ENCODE results near the gene KCNQ5. TPM values are rescaled to one million over a fixed set of nuclear protein-coding genes. Genes with fewer than 3 reads are reported as not detected.

Gene KCNQ5
- total and polyA plus RNA-seq, 2 of the 8 experiments (the other 6 are each of a cell fraction or from before 2014, with no cell fraction given), result 0.83 to 1.2 TPM

- peaks cover 0 to 16% (median 6%) of the 10 kb centered on the region in 4 experiments; a peak in 4 of 7 replicates for H3K4me1 ChIP-seq (replicated peaks in 1 of 4; ENCODE audit: control insufficient read depth in 3 of 4, insufficient read depth in 4 of 4, low read length in 3 of 4)
- H2BK120ac ChIP-seq (replicated peaks; ENCODE audit: low read depth, low read length), result no peak overlapping the region
- H3K9ac ChIP-seq (replicated peaks in 1 of 4; ENCODE audit: extremely low read depth in 1 of 4, low read depth in 3 of 4, low read length in 3 of 4), result no peak overlapping the region
- H3K79me1 ChIP-seq (ENCODE audit: low read depth, low read length), result no peaks in the 10 kb centered on the region
- DNase-seq (ENCODE audit: low read depth in 1 of 2, low spot score in 2 of 2), result no peak
- H3K36me3 ChIP-seq (ENCODE audit: control insufficient read depth in 2 of 4, insufficient read depth in 4 of 4, low read length in 3 of 4), result no peaks in the 10 kb centered on the region
- ChIA-PET CTCF (ENCODE audit: partially characterized antibody) (interaction anchor here (0.6 to 1.6 kb wide), 7 partner anchors 8 to 552 kb away, joined by 3 to 7 read pairs (median 4); no protein-coding TSS in a partner anchor), POLR2A (ENCODE audit: partially characterized antibody) (no interaction called here)
- H3K23me2 ChIP-seq (ENCODE audit: low read depth, low read length), result peaks cover 24% of the 10 kb centered on the region; the same call in 1 of the 2 replicates
- H2BK5ac ChIP-seq (ENCODE audit: low read depth, low read length), result no peak overlapping the region
- H3K27me3 ChIP-seq (replicated peaks in 1 of 4; ENCODE audit: control insufficient read depth in 3 of 4, extremely low read depth in 1 of 4, insufficient read depth in 3 of 4, low read length in 3 of 4), result peaks cover 25 to 44% (median 39%) of the 10 kb centered on the region in 4 experiments; a peak in 6 of 7 replicates
- no peaks in the 10 kb centered on the region for H3K9me3 ChIP-seq (ENCODE audit: insufficient read depth in 2 of 2, low read depth in 1 of 2, low read length in 1 of 2)
- FAIRE-seq, result peak; percentile 86
- WGBS, 2 experiments (ENCODE audit: extremely low coverage in 1 of 2, insufficient coverage in 1 of 2, insufficient read length in 1 of 2, insufficient replicate concordance in 2 of 2, low coverage in 1 of 2, low lambda C conversion rate in 2 of 2, missing lambda C conversion rate in 1 of 2), result 74% methylated on average over 3 of the region's 3 CpGs; no CpG with 5 or more reads in 1 of the 2 experiments
- H3K4ac ChIP-seq (replicated peaks; ENCODE audit: insufficient read length, low read depth, low read length), result no peak overlapping the region
- no peak overlapping the region for H3K18ac ChIP-seq (ENCODE audit: extremely low read depth, low read length)
- no peak overlapping the region for H3K4me2 ChIP-seq (ENCODE audit: insufficient read depth in 1 of 2, low read depth in 2 of 2, low read length in 2 of 2)
- no peak overlapping the region for H2BK12ac ChIP-seq (ENCODE audit: low read depth, low read length)
- H3K23ac ChIP-seq (ENCODE audit: insufficient read length), result no peak overlapping the region
- H3K79me2 ChIP-seq (ENCODE audit: control insufficient read depth in 1 of 2, insufficient read depth in 2 of 2, low read length in 2 of 2), result no peaks in the 10 kb centered on the region
- no peak overlapping the region for H2AFZ ChIP-seq (ENCODE audit: low read length)
- H4K20me1 ChIP-seq (replicated peaks in 1 of 2; ENCODE audit: control insufficient read depth in 1 of 2, insufficient read depth in 2 of 2, low read length in 2 of 2), result no peaks in the 10 kb centered on the region
- H4K5ac ChIP-seq (ENCODE audit: insufficient read length, low read depth, low read length), result no peak overlapping the region
- TF ChIP-seq SUZ12 (IDR thresholded peaks at IDR 0.05; ENCODE audit: low read length) (no peak), HDAC2 (IDR thresholded peaks at IDR 0.05; ENCODE audit: borderline replicate concordance in 1 of 2, low read depth in 2 of 2, low read length in 2 of 2) (no peak), BACH1 (IDR thresholded peaks at IDR 0.05; ENCODE audit: low read length) (no peak), RAD21 (IDR thresholded peaks at IDR 0.05 in 1 of 2, conservative IDR thresholded peaks at IDR 0.05 in 1 of 2; ENCODE audit: low read depth in 2 of 2, low read length in 2 of 2) (peak; percentile 62 to 66), SRF (IDR thresholded peaks at IDR 0.05; ENCODE audit: low read depth, low read length) (no peak), CTCF (IDR thresholded peaks at IDR 0.05; ENCODE audit: control extremely low read depth in 1 of 3, insufficient read depth in 1 of 3, low read depth in 1 of 3, low read length in 3 of 3) (peak in 2 of 3 experiments; percentile 33 to 66; a peak in 2 of 4 replicates)
- H4K8ac ChIP-seq (ENCODE audit: extremely low read depth, insufficient read depth, low read length), result no peak overlapping the region
- H2BK15ac ChIP-seq (ENCODE audit: low read length), result no peak overlapping the region
- H4K91ac ChIP-seq (replicated peaks; ENCODE audit: insufficient read length, low read length), result no peak overlapping the region
- no peak overlapping the region for H3K4me3 ChIP-seq (ENCODE audit: extremely low read depth in 1 of 4, insufficient read depth in 2 of 4, low read depth in 3 of 4, low read length in 4 of 4)
- H3K56ac ChIP-seq (replicated peaks; ENCODE audit: insufficient read length, low read depth, low read length), result no peak overlapping the region
- no peak overlapping the region for H2AK5ac ChIP-seq (ENCODE audit: low read depth, low read length)
- no peak overlapping the region for H3K27ac ChIP-seq (ENCODE audit: low read depth, low read length)
- no peak overlapping the region for H3K14ac ChIP-seq (ENCODE audit: insufficient read length)
- H2BK20ac ChIP-seq (ENCODE audit: low read length), result no peak overlapping the region
These were observed 2.8 kb downstream of the KCNQ5 start for GRCh38 chr6:72624557-72625160.

Measured in H1 (cell line).